Trophoblast cell (in vitro differentiated cells and primary cell): ENCODE measurements around the gene ZNF804A.

Experiments
- DNase-seq, 2 donors: peaks; one replicate each; pipeline ENCODE4 v3.0.0-alpha.2; 2016
- H2AFZ ChIP-seq: 2 replicates; pipeline ENCODE4 v1.6.1; 2013; ENCODE audit warnings: low read length, moderate library complexity, mild to moderate bottlenecking; ENCODE audit not compliant: insufficient read depth, poor library complexity
- H2AK5ac ChIP-seq: 2 replicates; pipeline ENCODE4 v1.6.1; 2013; ENCODE audit warnings: mild to moderate bottlenecking, low read length
- H2BK120ac ChIP-seq: 2 replicates; pipeline ENCODE4 v1.6.1; 2013; ENCODE audit warnings: low read length, mild to moderate bottlenecking, moderate library complexity; ENCODE audit not compliant: insufficient read depth, poor library complexity
- H2BK12ac ChIP-seq: 2 replicates; pipeline ENCODE4 v1.6.1; 2013; ENCODE audit warnings: mild to moderate bottlenecking, low read length, moderate library complexity
- H2BK5ac ChIP-seq: 2 replicates; pipeline ENCODE4 v1.6.1; 2013; ENCODE audit warnings: low read length, low read depth, moderate library complexity, mild to moderate bottlenecking; ENCODE audit not compliant: poor library complexity
- H3K14ac ChIP-seq: 2 replicates; pipeline ENCODE4 v1.6.1; 2013; ENCODE audit warnings: mild to moderate bottlenecking, low read length
- H3K18ac ChIP-seq: 2 replicates; pipeline ENCODE4 v1.6.1; 2013; ENCODE audit warnings: mild to moderate bottlenecking, low read length
- H3K23ac ChIP-seq: 2 replicates; pipeline ENCODE4 v1.6.1; 2013; ENCODE audit warnings: low read length
- H3K27ac ChIP-seq: 2 replicates; pipeline ENCODE4 v1.5.1; 2013; ENCODE audit warnings: low read depth, mild to moderate bottlenecking, inconsistent platforms, low read length, moderate library complexity
- H3K27me3 ChIP-seq: 2 replicates; pipeline ENCODE4 v1.6.1; 2013; ENCODE audit warnings: inconsistent platforms, mild to moderate bottlenecking, low read length, moderate library complexity; ENCODE audit not compliant: insufficient read depth
- H3K36me3 ChIP-seq, 2 experiments: 1 replicate in 1 of 2; 2 replicates in 1 of 2; pipeline ENCODE4 v1.6.1; 2013; ENCODE audit warnings: low read length in 2 of 2, mild to moderate bottlenecking in 2 of 2, moderate library complexity in 1 of 2; ENCODE audit not compliant: insufficient read depth in 2 of 2, control insufficient read depth in 1 of 2
- H3K4ac ChIP-seq: 2 replicates; pipeline ENCODE4 v1.6.1; 2013; ENCODE audit warnings: low read depth, mild to moderate bottlenecking, low read length, moderate library complexity
- H3K4me1 ChIP-seq, 2 experiments: 1 replicate in 1 of 2; 2 replicates in 1 of 2; pipeline ENCODE4 v1.6.1; 2013; ENCODE audit warnings: low read length in 2 of 2, mild to moderate bottlenecking in 2 of 2, moderate library complexity in 1 of 2; ENCODE audit not compliant: insufficient read depth in 2 of 2, control insufficient read depth in 1 of 2
- H3K4me2 ChIP-seq: 2 replicates; pipeline ENCODE4 v1.6.1; 2013; ENCODE audit warnings: inconsistent platforms, mild to moderate bottlenecking, low read length, moderate library complexity
- H3K4me3 ChIP-seq: 2 replicates; pipeline ENCODE4 v1.5.1; 2013; ENCODE audit warnings: mild to moderate bottlenecking, low read depth, low read length, inconsistent platforms
- H3K79me1 ChIP-seq: one replicate; pipeline ENCODE4 v1.6.1; 2013; ENCODE audit warnings: low read length
- H3K79me2 ChIP-seq: 2 replicates; pipeline ENCODE4 v1.6.1; 2013; ENCODE audit warnings: low read length, mild to moderate bottlenecking; ENCODE audit not compliant: control insufficient read depth, insufficient read depth, poor library complexity
- H3K9ac ChIP-seq: 2 replicates; pipeline ENCODE4 v1.6.1; 2013; ENCODE audit warnings: mild to moderate bottlenecking, low read length
- H3K9me3 ChIP-seq: 2 replicates; pipeline ENCODE4 v1.6.1; 2013; ENCODE audit warnings: low read depth, mild to moderate bottlenecking, control low read depth, inconsistent platforms, low read length; ENCODE audit not compliant: insufficient read depth
- H4K12ac ChIP-seq: 2 replicates; pipeline ENCODE4 v1.6.1; 2013; ENCODE audit warnings: low read depth, mild to moderate bottlenecking, low read length, moderate library complexity
- H4K8ac ChIP-seq: 2 replicates; pipeline ENCODE4 v1.6.1; 2013; ENCODE audit warnings: low read depth, mild to moderate bottlenecking, low read length, moderate library complexity
- H4K91ac ChIP-seq: one replicate; pipeline ENCODE4 v1.6.1; 2013; ENCODE audit warnings: low read depth, mild to moderate bottlenecking, low read length, moderate library complexity
- WGBS: extraction: QIAGEN DNeasy Blood & Tissue Kit; methylation state at CpG from one replicate; pipeline ENCODE4 v1.1.7; 2013; ENCODE audit warnings: missing lambda C conversion rate; ENCODE audit not compliant: insufficient read length, insufficient coverage; ENCODE audit errors: extremely low coverage; 5-methylcytosine and 5-hydroxymethylcytosine counted together

The ZNF804A gene

DNA sequence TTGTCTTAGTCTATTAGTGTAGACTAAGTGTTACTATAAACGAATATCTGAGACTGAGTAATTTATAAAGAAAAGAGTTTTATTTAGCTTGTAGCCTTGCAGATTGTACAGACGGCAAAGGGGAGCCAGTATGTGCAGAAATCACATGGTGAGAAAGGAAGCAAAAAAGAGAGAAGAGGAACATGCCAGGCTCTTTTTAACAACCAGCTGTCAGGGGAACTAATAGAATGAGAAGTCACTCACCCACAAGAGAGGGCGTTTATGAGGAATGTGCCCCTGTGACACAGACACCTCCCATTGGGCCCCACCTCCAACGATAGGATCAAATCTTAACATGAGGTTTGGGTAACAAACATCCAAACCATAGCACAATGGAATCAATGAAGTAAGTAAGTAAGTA lies 20.6 kb upstream of the ZNF804A start:
- Histone ChIP-seq H3K27me3 (no peaks in the 10 kb centered on the region), H4K12ac (no peak overlapping the region), H3K4me1 (no peaks in the 10 kb centered on the region), H3K18ac (no peak overlapping the region), H4K91ac (no peak overlapping the region), H2BK12ac (no peak overlapping the region), H2AK5ac (no peak overlapping the region), H2BK5ac (no peak overlapping the region), H3K4me2 (no peak overlapping the region), H3K79me1 (no peaks in the 10 kb centered on the region), H2AFZ (no peak overlapping the region), H3K23ac (no peak overlapping the region), H3K4me3 (no peak overlapping the region), H4K8ac (no peak overlapping the region), H2BK120ac (no peak overlapping the region), H3K4ac (no peak overlapping the region), H3K79me2 (no peaks in the 10 kb centered on the region), H3K9ac (no peak overlapping the region), H3K36me3 (no peaks in the 10 kb centered on the region), H3K9me3 (no peaks in the 10 kb centered on the region), H3K27ac (no peak overlapping the region), H3K14ac (no peak overlapping the region)
- WGBS, result no CpG with 5 or more reads among the region's 4 CpGs
- no peak for DNase-seq

DNA sequence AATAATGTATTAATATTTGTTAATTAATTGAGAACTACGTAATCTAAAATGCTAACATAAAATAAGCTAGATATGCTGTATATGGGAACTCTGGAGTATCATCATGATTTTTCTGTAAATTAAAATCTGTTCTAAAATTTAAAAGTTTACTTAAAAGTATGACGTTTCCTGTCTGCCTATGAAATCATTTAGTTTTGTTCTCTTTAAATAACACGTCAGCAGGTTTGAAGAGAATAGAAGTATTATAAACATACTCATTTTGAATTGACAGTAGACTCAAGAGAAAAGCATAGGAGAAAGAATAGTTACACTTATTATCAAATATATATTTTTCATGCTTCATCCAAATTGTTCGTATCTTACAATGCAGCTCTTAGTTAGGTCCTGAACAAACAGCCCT lies 19.1 kb upstream of the ZNF804A start:
- no CpG with 5 or more reads among the region's 4 CpGs for WGBS
- H3K14ac ChIP-seq, result no peak overlapping the region
- H3K23ac ChIP-seq, result no peak overlapping the region
- no peak overlapping the region for H3K4ac ChIP-seq
- H3K79me2 ChIP-seq, result no peaks in the 10 kb centered on the region
- H4K91ac ChIP-seq, result no peak overlapping the region
- H4K8ac ChIP-seq, result no peak overlapping the region
- no peak overlapping the region for H4K12ac ChIP-seq
- no peak overlapping the region for H2BK12ac ChIP-seq
- H3K27me3 ChIP-seq, result no peaks in the 10 kb centered on the region
- no peaks in the 10 kb centered on the region for H3K79me1 ChIP-seq
- no peak overlapping the region for H2AFZ ChIP-seq
- no peak overlapping the region for H3K9ac ChIP-seq
- H3K27ac ChIP-seq, result no peak overlapping the region
- H2BK5ac ChIP-seq, result no peak overlapping the region
- H2BK120ac ChIP-seq, result no peak overlapping the region
- no peak overlapping the region for H3K18ac ChIP-seq
- H3K36me3 ChIP-seq, result no peaks in the 10 kb centered on the region
- H3K4me2 ChIP-seq, result no peak overlapping the region
- DNase-seq, result no peak
- H3K4me1 ChIP-seq, result no peaks in the 10 kb centered on the region
- no peak overlapping the region for H3K4me3 ChIP-seq
- H3K9me3 ChIP-seq, result no peaks in the 10 kb centered on the region
- H2AK5ac ChIP-seq, result no peak overlapping the region

DNA sequence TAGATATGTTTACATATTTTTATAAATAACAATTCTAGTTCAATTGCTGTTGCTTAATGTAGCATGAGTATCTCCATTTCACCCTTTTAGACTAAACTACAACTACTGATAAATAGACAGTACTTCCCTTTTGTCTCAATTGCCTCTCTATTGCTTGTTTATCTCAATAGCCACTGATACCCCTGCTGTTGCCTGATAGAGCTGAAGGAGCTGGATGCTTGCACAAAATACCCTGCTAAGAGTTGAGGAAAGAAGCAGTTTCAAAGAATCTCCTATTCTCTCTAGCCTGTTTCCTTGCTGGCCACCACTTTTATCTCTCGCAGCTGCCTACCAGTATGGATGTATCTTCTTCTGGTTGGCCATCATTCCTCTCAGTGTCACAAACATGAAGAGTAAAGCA lies 16.9 kb upstream of the ZNF804A start:
- WGBS, result no CpG with 5 or more reads among the region's 1 CpG
- Histone ChIP-seq H3K27me3 (no peaks in the 10 kb centered on the region), H3K14ac (no peak overlapping the region), H2BK120ac (no peak overlapping the region), H2AFZ (no peak overlapping the region), H3K79me1 (no peaks in the 10 kb centered on the region), H3K18ac (no peak overlapping the region), H2AK5ac (no peak overlapping the region), H3K4me1 (no peaks in the 10 kb centered on the region), H3K23ac (no peak overlapping the region), H3K36me3 (no peaks in the 10 kb centered on the region), H3K9me3 (no peaks in the 10 kb centered on the region), H4K91ac (no peak overlapping the region), H4K12ac (no peak overlapping the region), H2BK12ac (no peak overlapping the region), H3K4me3 (no peak overlapping the region), H2BK5ac (no peak overlapping the region), H3K4ac (no peak overlapping the region), H3K79me2 (no peaks in the 10 kb centered on the region), H3K9ac (no peak overlapping the region), H3K4me2 (no peak overlapping the region), H4K8ac (no peak overlapping the region), H3K27ac (no peak overlapping the region)
- no peak for DNase-seq

DNA sequence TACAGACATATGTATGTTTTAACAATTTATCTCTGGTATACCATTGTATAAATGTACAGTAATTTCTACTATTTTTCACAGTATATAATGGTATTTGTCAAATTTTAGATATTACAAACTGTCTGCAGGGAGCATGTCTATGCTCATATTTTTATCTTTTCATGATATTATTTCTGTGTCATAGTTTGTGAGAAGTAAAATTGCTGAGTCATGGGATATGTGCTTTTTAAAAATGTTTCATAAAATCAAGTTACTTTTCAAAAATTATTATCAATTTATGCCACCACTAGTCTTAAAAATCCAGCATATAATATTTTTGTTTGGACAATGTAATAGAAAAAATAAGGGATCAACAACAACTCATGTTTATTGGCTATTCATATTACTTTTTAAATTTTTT lies 9.1 kb upstream of the ZNF804A start:
- no peak overlapping the region for H2AK5ac ChIP-seq
- H3K27ac ChIP-seq, result no peak overlapping the region
- no peaks in the 10 kb centered on the region for H3K79me2 ChIP-seq
- H2AFZ ChIP-seq, result no peak overlapping the region
- H2BK5ac ChIP-seq, result no peak overlapping the region
- H2BK120ac ChIP-seq, result no peak overlapping the region
- no peak overlapping the region for H3K4me3 ChIP-seq
- H3K14ac ChIP-seq, result no peak overlapping the region
- no peak overlapping the region for H3K18ac ChIP-seq
- H4K12ac ChIP-seq, result no peak overlapping the region
- no peak for DNase-seq
- no peaks in the 10 kb centered on the region for H3K36me3 ChIP-seq
- H3K23ac ChIP-seq, result no peak overlapping the region
- no peaks in the 10 kb centered on the region for H3K79me1 ChIP-seq
- no peak overlapping the region for H2BK12ac ChIP-seq
- no peak overlapping the region for H4K8ac ChIP-seq
- no peak overlapping the region for H3K9ac ChIP-seq
- no peaks in the 10 kb centered on the region for H3K4me1 ChIP-seq
- H3K4ac ChIP-seq, result no peak overlapping the region
- H4K91ac ChIP-seq, result no peak overlapping the region
- no peaks in the 10 kb centered on the region for H3K27me3 ChIP-seq
- no peaks in the 10 kb centered on the region for H3K9me3 ChIP-seq
- H3K4me2 ChIP-seq, result no peak overlapping the region
